ENCODE data around the gene NECAB3. TPM values are rescaled to one million over a fixed set of nuclear protein-coding genes. Genes with fewer than 3 reads are reported as not detected.

The NECAB3 gene
- total RNA-seq, 1 experiment from 2014 or later: 30.8 TPM

- Histone ChIP-seq H3K27me3 (no peaks in the 10 kb centered on the region), H3K4me3 (no peak overlapping the region), H3K9me3 (replicated peaks) (no peaks in the 10 kb centered on the region; the same call in 1 of the 2 replicates), H3K27ac (no peak overlapping the region), H3K36me3 (peaks cover 31% of the 10 kb centered on the region), H3K4me1 (no peaks in the 10 kb centered on the region)
- no peak for DNase-seq
Observed at GRCh38 chr20:33626190-33626589, 48.0 kb downstream of the NECAB3 start.

- H3K27me3 ChIP-seq: no peaks in the 10 kb centered on the region
- DNase-seq: no peak
- no peak overlapping the region for H3K27ac ChIP-seq
- peaks cover 21% of the 10 kb centered on the region for H3K36me3 ChIP-seq
- H3K4me1 ChIP-seq: no peaks in the 10 kb centered on the region
- H3K4me3 ChIP-seq: no peak overlapping the region
- no peaks in the 10 kb centered on the region; the same call in 1 of the 2 replicates for H3K9me3 ChIP-seq (replicated peaks)
Observed at GRCh38 chr20:33624399-33624798, 49.8 kb downstream of the NECAB3 start.

GRCh38 chr20:33622705-33623365 is 51.4 kb downstream of the NECAB3 start:
- Histone ChIP-seq H3K4me3 (no peak overlapping the region), H3K4me1 (no peaks in the 10 kb centered on the region), H3K9me3 (replicated peaks) (no peaks in the 10 kb centered on the region; the same call in 1 of the 2 replicates), H3K27me3 (no peaks in the 10 kb centered on the region), H3K27ac (no peak overlapping the region), H3K36me3 (peaks cover 18% of the 10 kb centered on the region)
- no peak for DNase-seq

- Histone ChIP-seq H3K27me3 (no peaks in the 10 kb centered on the region), H3K4me1 (no peaks in the 10 kb centered on the region), H3K27ac (no peak overlapping the region), H3K36me3 (peaks cover 13% of the 10 kb centered on the region; the same call in 1 of the 2 replicates), H3K9me3 (replicated peaks) (no peaks in the 10 kb centered on the region), H3K4me3 (no peak overlapping the region)
- DNase-seq: no peak
Observed at GRCh38 chr20:33621717-33622400, 52.4 kb downstream of the NECAB3 start.

GRCh38 chr20:33612001-33612400 is 62.2 kb downstream of the NECAB3 start:
- no peak for DNase-seq
- no peaks in the 10 kb centered on the region for H3K4me1 ChIP-seq
- H3K27me3 ChIP-seq: no peaks in the 10 kb centered on the region
- peaks cover 5% of the 10 kb centered on the region for H3K36me3 ChIP-seq
- no peak overlapping the region for H3K4me3 ChIP-seq
- no peak overlapping the region for H3K27ac ChIP-seq
- no peaks in the 10 kb centered on the region for H3K9me3 ChIP-seq (replicated peaks)

GRCh38 chr20:33611106-33611505 is 63.1 kb downstream of the NECAB3 start:
- no peak overlapping the region for H3K4me3 ChIP-seq
- DNase-seq: no peak
- H3K36me3 ChIP-seq: peaks cover 5% of the 10 kb centered on the region
- H3K27me3 ChIP-seq: no peaks in the 10 kb centered on the region
- H3K27ac ChIP-seq: no peak overlapping the region
- H3K9me3 ChIP-seq (replicated peaks): no peaks in the 10 kb centered on the region
- H3K4me1 ChIP-seq: no peaks in the 10 kb centered on the region

GRCh38 chr20:33609504-33609903 is 64.7 kb downstream of the NECAB3 start:
- Histone ChIP-seq H3K27ac (no peak overlapping the region), H3K4me3 (no peak overlapping the region), H3K4me1 (no peaks in the 10 kb centered on the region), H3K27me3 (no peaks in the 10 kb centered on the region), H3K9me3 (replicated peaks) (no peaks in the 10 kb centered on the region), H3K36me3 (peaks cover 5% of the 10 kb centered on the region)
- DNase-seq: no peak

Other genes with a start within 250 kb of the NECAB3 start
- 13.2 and 14.5 TPM in 2 replicates for gene SNTA1, start 230.7 kb downstream of the NECAB3 start, total RNA-seq (2014; rRNA removed; shearing (Covaris generic))
- gene CBFA2T2, start 184.3 kb downstream of the NECAB3 start, total RNA-seq (2014; rRNA removed; shearing (Covaris generic)): 14.2 and 14.9 TPM in 2 replicates
- gene C20orf144, start 12.1 kb downstream of the NECAB3 start, total RNA-seq (2014; rRNA removed; shearing (Covaris generic)): 0.38 and 0.42 TPM in 2 replicates
- 0.10 TPM in 1 of 2 replicates, not detected in the other for gene ACTL10, start 7.5 kb downstream of the NECAB3 start, total RNA-seq (2014; rRNA removed; shearing (Covaris generic))
- gene E2F1, start 12.0 kb upstream of the NECAB3 start, total RNA-seq (2014; rRNA removed; shearing (Covaris generic)): 103 and 112 TPM in 2 replicates
- gene PXMP4, start 45.9 kb upstream of the NECAB3 start, total RNA-seq (2014; rRNA removed; shearing (Covaris generic)): 7.4 and 8.2 TPM in 2 replicates
- 1.3 and 1.8 TPM in 2 replicates for gene ZNF341, start 57.6 kb upstream of the NECAB3 start, total RNA-seq (2014; rRNA removed; shearing (Covaris generic))
- 45.0 and 51.9 TPM in 2 replicates for gene CHMP4B, start 136.9 kb upstream of the NECAB3 start, total RNA-seq (2014; rRNA removed; shearing (Covaris generic))

Data from SJCRH30 (cell line).